WTC11 (cell line): ENCODE measurements around the gene SF3B1. TPM values are rescaled to one million over a fixed set of nuclear protein-coding genes. Genes with fewer than 3 reads are reported as not detected.

Experiments used
- ATAC-seq: fragments of 200-7000 bp; cut with Tn5 transposase; 2 replicates; pipeline ENCODE4 v1.10.0; 2021; ENCODE audit warnings: mild to moderate bottlenecking, moderate library complexity
- CTCF ChIA-PET: fragments of 300-600 bp; sonication (Branson Sonifier 250); formaldehyde crosslinking; loops from one replicate; lab custom pipeline; 2021; ENCODE audit warnings: antibody characterized with exemption; lab: Charles Lee
- POLR2A ChIA-PET: fragments of 350-600 bp; sonication (Branson Sonifier 250); formaldehyde crosslinking; loops from one replicate; lab custom pipeline; 2021; ENCODE audit warnings: antibody characterized with exemption; lab: Charles Lee
- DNase-seq: peaks from one replicate; pipeline ENCODE4 v3.0.0; 2021; ENCODE audit warnings: low spot score
- H3K27ac Mint-ChIP-seq: 2 replicates; pipeline ENCODE4 v1.8.0; 2021; ENCODE audit warnings: mixed read lengths
- H3K27me3 Mint-ChIP-seq: 2 replicates; pipeline ENCODE4 v1.8.0; 2021; ENCODE audit warnings: low read depth, mild to moderate bottlenecking, moderate library complexity, mixed read lengths
- H3K36me3 Mint-ChIP-seq: 2 replicates; pipeline ENCODE4 v1.8.0; 2021; ENCODE audit warnings: mixed read lengths
- H3K4me1 Mint-ChIP-seq: 2 replicates; pipeline ENCODE4 v1.8.0; 2022; ENCODE audit warnings: mixed read lengths
- H3K4me3 Mint-ChIP-seq: 2 replicates; pipeline ENCODE4 v1.8.0; 2021; ENCODE audit warnings: mild to moderate bottlenecking, moderate library complexity, mixed read lengths
- H3K9me3 Mint-ChIP-seq: 2 replicates; pipeline ENCODE4 v1.8.0; 2021; ENCODE audit warnings: mixed read lengths
- ATF6 ChIP-seq: sonication (generic); formaldehyde crosslinking; IDR thresholded peaks from 2 replicates; pipeline ENCODE4 v1.8.1; 2023; ENCODE audit warnings: mild to moderate bottlenecking, missing genetic modification reagents
- CTCF ChIP-seq: fragments of 200-600 bp; IDR thresholded peaks from 2 replicates; pipeline ENCODE4 v1.8.0; 2022; ENCODE audit warnings: antibody characterized with exemption
- E2F4 ChIP-seq: sonication (generic); formaldehyde crosslinking; IDR thresholded peaks from 2 replicates; pipeline ENCODE4 v1.8.1; 2022; ENCODE audit warnings: low read depth, mild to moderate bottlenecking, moderate library complexity, missing genetic modification reagents, borderline replicate concordance
- ESRRA ChIP-seq: sonication (generic); formaldehyde crosslinking; IDR thresholded peaks from 2 replicates; pipeline ENCODE4 v1.8.1; 2022; ENCODE audit warnings: mild to moderate bottlenecking, missing genetic modification reagents, borderline replicate concordance
- FOXJ3 ChIP-seq: sonication (generic); formaldehyde crosslinking; IDR thresholded peaks from 2 replicates; pipeline ENCODE4 v1.9.0; 2021; ENCODE audit warnings: missing genetic modification reagents, mild to moderate bottlenecking, borderline replicate concordance
- FOXP1 ChIP-seq: sonication (generic); formaldehyde crosslinking; IDR thresholded peaks from 2 replicates; pipeline ENCODE4 v1.8.0; 2022; ENCODE audit warnings: missing genetic modification reagents, mild to moderate bottlenecking, moderate library complexity, borderline replicate concordance
- HMGXB4 ChIP-seq: sonication (generic); formaldehyde crosslinking; IDR thresholded peaks from 2 replicates; pipeline ENCODE4 v1.8.1; 2023; ENCODE audit warnings: mild to moderate bottlenecking, moderate library complexity, missing genetic modification reagents
- IRF2 ChIP-seq: sonication (generic); formaldehyde crosslinking; IDR thresholded peaks from 2 replicates; pipeline ENCODE4 v1.8.0; 2022; ENCODE audit warnings: low read depth, missing genetic modification reagents, borderline replicate concordance
- JUN ChIP-seq: sonication (generic); formaldehyde crosslinking; IDR thresholded peaks from 2 replicates; pipeline ENCODE4 v1.8.0; 2023; ENCODE audit warnings: mild to moderate bottlenecking, missing genetic modification reagents
- NFE2L1 ChIP-seq: sonication (generic); formaldehyde crosslinking; IDR thresholded peaks from 2 replicates; pipeline ENCODE4 v1.8.1; 2023; ENCODE audit warnings: missing genetic modification reagents
- NR3C1 ChIP-seq: sonication (generic); formaldehyde crosslinking; conservative IDR thresholded peaks from 2 replicates; pipeline ENCODE4 v1.8.1; 2023; ENCODE audit warnings: low read depth, mild to moderate bottlenecking, missing genetic modification reagents
- PRDM15 ChIP-seq: sonication (generic); formaldehyde crosslinking; IDR thresholded peaks from 2 replicates; pipeline ENCODE4 v1.8.0; 2022; ENCODE audit warnings: missing genetic modification reagents
- RELA ChIP-seq: sonication (generic); formaldehyde crosslinking; IDR thresholded peaks from 2 replicates; pipeline ENCODE4 v1.8.1; 2022; ENCODE audit warnings: missing genetic modification reagents, mild to moderate bottlenecking, borderline replicate concordance
- TEAD1 ChIP-seq: sonication (generic); formaldehyde crosslinking; IDR thresholded peaks from 2 replicates; pipeline ENCODE4 v1.8.0; 2022; ENCODE audit warnings: mild to moderate bottlenecking, missing genetic modification reagents
- TEAD4 ChIP-seq: sonication (generic); formaldehyde crosslinking; IDR thresholded peaks from 2 replicates; pipeline ENCODE4 v1.8.0; 2022; ENCODE audit warnings: mild to moderate bottlenecking, missing genetic modification reagents
- ZBTB21 ChIP-seq: sonication (generic); formaldehyde crosslinking; IDR thresholded peaks from 2 replicates; pipeline ENCODE4 v1.8.1; 2023; ENCODE audit warnings: mild to moderate bottlenecking, missing genetic modification reagents, borderline replicate concordance
- ZNF281 ChIP-seq: sonication (generic); formaldehyde crosslinking; IDR thresholded peaks from 2 replicates; pipeline ENCODE4 v1.8.0; 2023; ENCODE audit warnings: mild to moderate bottlenecking, missing genetic modification reagents
- total RNA-seq: library from RNA; stranded (reverse); gene quantifications from 3 replicates; pipeline ENCODE4 v1.2.3, GENCODE V29; 2021

The SF3B1 gene
- total RNA-seq, 1 experiment from 2014 or later, result 321 TPM

GRCh38 chr2:197360744-197361156 is 74.1 kb downstream of the SF3B1 start (continued):
- no peak for TF ChIP-seq HMGXB4 (CRISPR knock-in tag)
- TF ChIP-seq, all 79 proteins: peak for 0

GRCh38 chr2:197359859-197360258 is 75.0 kb downstream of the SF3B1 start:
- Mint-ChIP-seq H3K9me3 (no peaks in the 10 kb centered on the region), H3K4me1 (peaks cover 5% of the 10 kb centered on the region; the same call in 1 of the 2 replicates), H3K36me3 (no peaks in the 10 kb centered on the region), H3K27ac (no peak overlapping the region), H3K4me3 (no peak overlapping the region), H3K27me3 (peaks cover 90% of the 10 kb centered on the region)
- DNase-seq (peak; percentile 35), ATAC-seq (peak; percentile 66)
- TF ChIP-seq IRF2 (CRISPR knock-in tag) (no peak), FOXP1 (CRISPR knock-in tag) (no peak), CTCF (peak; percentile 18; the same call in 1 of the 2 replicates), TEAD1 (CRISPR knock-in tag) (no peak), ZNF281 (CRISPR knock-in tag) (no peak)
- ChIA-PET CTCF (no interaction called here), POLR2A (no interaction called here)

GRCh38 chr2:197358931-197359330 is 75.9 kb downstream of the SF3B1 start:
- H3K36me3 Mint-ChIP-seq, result no peaks in the 10 kb centered on the region
- H3K27me3 Mint-ChIP-seq, result peaks cover 90% of the 10 kb centered on the region
- no peak overlapping the region for H3K4me3 Mint-ChIP-seq
- H3K4me1 Mint-ChIP-seq, result peaks cover 5% of the 10 kb centered on the region; the same call in 1 of the 2 replicates
- H3K9me3 Mint-ChIP-seq, result no peaks in the 10 kb centered on the region
- no peak for ATAC-seq
- H3K27ac Mint-ChIP-seq, result no peak overlapping the region
- DNase-seq, result no peak
- POLR2A ChIA-PET, result no interaction called here
- CTCF ChIA-PET, result interaction anchor here (0.9 to 1.4 kb wide), 4 partner anchors 13 to 283 kb away, joined by 3 to 5 read pairs (median 4); no protein-coding TSS in a partner anchor
- TF ChIP-seq ESRRA (CRISPR knock-in tag) (no peak), TEAD4 (CRISPR knock-in tag) (no peak), FOXJ3 (no peak), PRDM15 (no peak), JUN (no peak), NR3C1 (CRISPR knock-in tag) (no peak), ZBTB21 (CRISPR knock-in tag) (no peak), RELA (CRISPR knock-in tag) (no peak), CTCF (no peak), ATF6 (no peak), E2F4 (CRISPR knock-in tag) (no peak), NFE2L1 (CRISPR knock-in tag) (no peak), IRF2 (CRISPR knock-in tag) (no peak)
